Loucy (cell line): ENCODE measurements around the gene RBM3.

Experiments used
- H2AFZ ChIP-seq: fragments of 200-600 bp; sonication (generic); 2 replicates; pipeline ENCODE4 v1.6.0; 2016; ENCODE audit warnings: antibody characterized with exemption, mild to moderate bottlenecking, low read length, moderate library complexity
- H3F3A ChIP-seq: fragments of 200-600 bp; 2 replicates; pipeline ENCODE4 v1.6.0; 2016; ENCODE audit warnings: antibody characterized with exemption, low read depth, mild to moderate bottlenecking
- H3K27me3 ChIP-seq: fragments of 200-600 bp; sonication (generic); 2 replicates; pipeline ENCODE4 v1.6.1; 2014; ENCODE audit warnings: low read length, mild to moderate bottlenecking; ENCODE audit not compliant: insufficient read depth, poor library complexity, severe bottlenecking
- H3K36me3 ChIP-seq: fragments of 200-600 bp; sonication (generic); 2 replicates; pipeline ENCODE4 v1.6.1; 2016; ENCODE audit warnings: low read length; ENCODE audit not compliant: insufficient read depth
- H3K4me1 ChIP-seq: fragments of 200-600 bp; sonication (generic); 2 replicates; pipeline ENCODE4 v1.5.1; 2014; ENCODE audit warnings: low read length, mild to moderate bottlenecking; ENCODE audit not compliant: insufficient read depth, poor library complexity, severe bottlenecking
- H3K4me2 ChIP-seq: fragments of 200-600 bp; sonication (generic); 2 replicates; pipeline ENCODE4 v1.6.0; 2014; ENCODE audit warnings: antibody characterized with exemption, low read length, low read depth, mild to moderate bottlenecking; ENCODE audit not compliant: poor library complexity, severe bottlenecking
- H3K4me3 ChIP-seq: fragments of 200-600 bp; sonication (generic); 2 replicates; pipeline ENCODE4 v1.5.1; 2014; ENCODE audit warnings: low read length, mild to moderate bottlenecking, mixed read lengths; ENCODE audit not compliant: poor library complexity, severe bottlenecking
- H3K79me2 ChIP-seq: fragments of 200-600 bp; sonication (generic); 2 replicates; pipeline ENCODE4 v1.6.1; 2014; ENCODE audit warnings: low read length; ENCODE audit not compliant: insufficient read depth
- H3K9ac ChIP-seq: fragments of 200-600 bp; sonication (generic); 2 replicates; pipeline ENCODE4 v1.6.0; 2014; ENCODE audit warnings: mild to moderate bottlenecking, low read depth, low read length, moderate library complexity; ENCODE audit not compliant: poor library complexity, severe bottlenecking
- H3K9me2 ChIP-seq: fragments of 200-600 bp; sonication (generic); replicated peaks from 2 replicates; pipeline ENCODE4 v1.6.1; 2016; ENCODE audit warnings: low read depth, low read length, mixed read lengths
- H3K9me3 ChIP-seq: fragments of 200-600 bp; sonication (generic); 2 replicates; pipeline ENCODE4 v1.6.1; 2014; ENCODE audit warnings: mild to moderate bottlenecking, antibody characterized with exemption, low read length, low read depth; ENCODE audit not compliant: insufficient read depth
- H4K20me1 ChIP-seq: fragments of 200-600 bp; sonication (generic); 2 replicates; pipeline ENCODE4 v1.6.0; 2014; ENCODE audit warnings: antibody characterized with exemption, low read length, mild to moderate bottlenecking; ENCODE audit not compliant: insufficient read depth, poor library complexity, severe bottlenecking
- EZH2phosphoT487 ChIP-seq: fragments of 200-600 bp; IDR thresholded peaks from 2 replicates; pipeline ENCODE4 v1.6.1; 2018; ENCODE audit warnings: antibody characterized with exemption, mild to moderate bottlenecking, moderate library complexity, borderline replicate concordance
- TF ChIP-seq, protein P1 (sequence below): fragments of 200-600 bp; sonication (generic); conservative IDR thresholded peaks from 2 replicates; pipeline ENCODE4 v1.5.1; 2014; ENCODE audit warnings: mild to moderate bottlenecking, antibody characterized with exemption, low read length

RBM3 gene

DNA sequence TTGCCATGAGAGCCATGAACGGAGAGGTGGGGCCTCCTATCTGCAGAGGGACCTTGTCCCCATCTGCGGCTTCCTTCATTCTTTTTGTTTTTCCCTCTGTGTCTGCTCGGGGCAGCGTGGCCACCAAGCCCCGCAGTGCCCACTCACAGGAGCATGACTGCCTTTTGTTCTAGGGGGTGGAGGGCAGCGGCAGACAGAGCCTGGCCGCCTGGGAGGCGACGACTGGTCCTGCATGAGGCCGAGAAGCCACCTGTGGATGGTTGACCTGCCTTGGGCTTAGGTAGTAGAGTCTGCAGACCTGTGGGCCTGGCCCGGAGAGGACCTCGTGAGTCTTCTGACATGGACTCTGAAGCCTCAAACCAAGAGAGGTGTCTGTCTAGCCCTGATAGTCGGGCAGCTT lies 1.4 kb downstream of the RBM3 start:
- Histone ChIP-seq H3K9me3 (no peaks in the 10 kb centered on the region), H2AFZ (no peak overlapping the region), H3K4me3 (peak overlapping the region; percentile 99), H4K20me1 (peaks cover 26% of the 10 kb centered on the region), H3K27me3 (no peaks in the 10 kb centered on the region), H3K79me2 (peaks cover 34% of the 10 kb centered on the region), H3F3A (no peaks in the 10 kb centered on the region), H3K4me2 (peak overlapping the region; percentile 96), H3K9ac (peak overlapping the region; percentile 94), H3K36me3 (peaks cover 33% of the 10 kb centered on the region; the same call in 1 of the 2 replicates), H3K4me1 (peaks cover 7% of the 10 kb centered on the region), H3K9me2 (no peaks in the 10 kb centered on the region)
- TF ChIP-seq, protein P1, sequence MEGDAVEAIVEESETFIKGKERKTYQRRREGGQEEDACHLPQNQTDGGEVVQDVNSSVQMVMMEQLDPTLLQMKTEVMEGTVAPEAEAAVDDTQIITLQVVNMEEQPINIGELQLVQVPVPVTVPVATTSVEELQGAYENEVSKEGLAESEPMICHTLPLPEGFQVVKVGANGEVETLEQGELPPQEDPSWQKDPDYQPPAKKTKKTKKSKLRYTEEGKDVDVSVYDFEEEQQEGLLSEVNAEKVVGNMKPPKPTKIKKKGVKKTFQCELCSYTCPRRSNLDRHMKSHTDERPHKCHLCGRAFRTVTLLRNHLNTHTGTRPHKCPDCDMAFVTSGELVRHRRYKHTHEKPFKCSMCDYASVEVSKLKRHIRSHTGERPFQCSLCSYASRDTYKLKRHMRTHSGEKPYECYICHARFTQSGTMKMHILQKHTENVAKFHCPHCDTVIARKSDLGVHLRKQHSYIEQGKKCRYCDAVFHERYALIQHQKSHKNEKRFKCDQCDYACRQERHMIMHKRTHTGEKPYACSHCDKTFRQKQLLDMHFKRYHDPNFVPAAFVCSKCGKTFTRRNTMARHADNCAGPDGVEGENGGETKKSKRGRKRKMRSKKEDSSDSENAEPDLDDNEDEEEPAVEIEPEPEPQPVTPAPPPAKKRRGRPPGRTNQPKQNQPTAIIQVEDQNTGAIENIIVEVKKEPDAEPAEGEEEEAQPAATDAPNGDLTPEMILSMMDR, result no peak

DNA sequence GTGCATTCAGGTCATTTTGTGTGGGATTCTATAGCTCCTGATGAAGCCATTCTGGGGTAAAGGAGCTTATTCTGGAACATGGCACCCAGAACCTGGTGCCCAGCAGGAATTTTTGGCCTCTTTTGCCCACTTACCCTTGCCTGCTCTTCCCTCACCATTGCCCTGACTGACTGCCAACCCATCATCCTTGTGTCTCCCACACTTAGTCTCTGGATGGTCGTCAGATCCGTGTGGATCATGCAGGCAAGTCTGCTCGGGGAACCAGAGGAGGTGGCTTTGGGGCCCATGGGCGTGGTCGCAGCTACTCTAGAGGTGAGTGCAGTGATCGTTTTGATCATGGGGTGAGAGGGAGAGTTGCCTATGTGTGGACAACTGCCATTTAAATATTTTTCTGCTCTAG lies 1.8 kb downstream of the RBM3 start:
- TF ChIP-seq EZH2phosphoT487, result no peak
- TF ChIP-seq, protein P1, result no peak
- Histone ChIP-seq H3K79me2 (peaks cover 34% of the 10 kb centered on the region), H3K9ac (peak overlapping the region; percentile 94), H2AFZ (no peak overlapping the region), H3K4me1 (peaks cover 7% of the 10 kb centered on the region), H3K27me3 (no peaks in the 10 kb centered on the region), H4K20me1 (peaks cover 26% of the 10 kb centered on the region), H3K9me3 (no peaks in the 10 kb centered on the region), H3K36me3 (peaks cover 33% of the 10 kb centered on the region; the same call in 1 of the 2 replicates), H3K9me2 (no peaks in the 10 kb centered on the region), H3F3A (no peaks in the 10 kb centered on the region), H3K4me2 (peak overlapping the region; percentile 96), H3K4me3 (peak overlapping the region; percentile 99)

DNA sequence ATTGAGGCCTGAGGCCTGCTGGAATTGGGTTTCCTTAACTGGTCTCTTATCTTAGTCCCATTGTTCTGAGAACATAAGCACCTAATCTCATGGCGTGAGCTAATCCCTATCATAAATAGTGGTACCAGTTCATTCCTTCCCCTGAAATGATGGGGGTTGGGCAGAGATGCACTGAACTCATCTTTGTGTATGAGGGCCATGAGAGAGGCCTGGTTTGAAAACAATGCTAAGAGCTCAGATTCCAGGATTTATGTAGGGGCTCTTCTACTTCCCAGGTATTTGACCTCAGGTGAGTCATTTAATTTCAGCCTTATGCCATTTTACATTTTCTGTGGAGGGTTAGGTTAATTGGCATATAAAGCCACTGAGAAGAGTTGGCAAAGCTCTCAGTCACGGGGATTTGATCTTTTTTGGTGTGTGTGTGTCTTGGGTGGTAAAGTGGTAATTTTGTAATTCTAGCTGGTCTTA lies 4.4 kb downstream of the RBM3 start:
- Histone ChIP-seq H3K9me3 (no peaks in the 10 kb centered on the region), H4K20me1 (peaks cover 26% of the 10 kb centered on the region), H3K27me3 (no peaks in the 10 kb centered on the region), H3K9ac (no peak overlapping the region), H3K4me3 (no peak overlapping the region), H3K9me2 (no peaks in the 10 kb centered on the region), H3K79me2 (peaks cover 34% of the 10 kb centered on the region), H3F3A (no peaks in the 10 kb centered on the region), H3K4me1 (peaks cover 7% of the 10 kb centered on the region), H3K4me2 (no peak overlapping the region), H3K36me3 (peaks cover 33% of the 10 kb centered on the region; the same call in 1 of the 2 replicates), H2AFZ (no peak overlapping the region)
- TF ChIP-seq, protein P1, result no peak
- no peak for TF ChIP-seq EZH2phosphoT487
